ENCODE results near the gene ANXA4.

Gene ANXA4

GRCh38 chr2:69789175-69789721 is 47.3 kb downstream of the ANXA4 start:
- H3K4me3 ChIP-seq (replicated peaks; ENCODE audit: insufficient read depth, low read length): no peak overlapping the region
- no peak for DNase-seq (ENCODE audit: low read depth in 1 of 2, low spot score in 1 of 2)
- H3K27me3 ChIP-seq (ENCODE audit: insufficient read depth, poor library complexity, severe bottlenecking): no peaks in the 10 kb centered on the region
- no peak overlapping the region for H3K27ac ChIP-seq (replicated peaks)
- TF ChIP-seq CTCF (IDR thresholded peaks at IDR 0.05; ENCODE audit: insufficient read depth, low read length) (no peak), POLR2AphosphoS5 (IDR thresholded peaks at IDR 0.05; ENCODE audit: low read depth) (no peak), SPI1 (IDR thresholded peaks at IDR 0.05; ENCODE audit: borderline replicate concordance, low read depth) (no peak), GABPA (IDR thresholded peaks at IDR 0.05; ENCODE audit: low read depth) (no peak), REST (IDR thresholded peaks at IDR 0.05; ENCODE audit: insufficient replicate concordance, low read depth) (no peak)

GRCh38 chr2:69789772-69790600 is 48.1 kb downstream of the ANXA4 start:
- no peak for DNase-seq (ENCODE audit: low read depth in 1 of 2, low spot score in 1 of 2)
- TF ChIP-seq SPI1 (IDR thresholded peaks at IDR 0.05; ENCODE audit: borderline replicate concordance, low read depth) (no peak), POLR2AphosphoS5 (IDR thresholded peaks at IDR 0.05; ENCODE audit: low read depth) (no peak), GABPA (IDR thresholded peaks at IDR 0.05; ENCODE audit: low read depth) (no peak), CTCF (IDR thresholded peaks at IDR 0.05; ENCODE audit: insufficient read depth, low read length) (no peak)
- Histone ChIP-seq H3K27me3 (ENCODE audit: insufficient read depth, poor library complexity, severe bottlenecking) (no peaks in the 10 kb centered on the region), H3K27ac (replicated peaks) (no peak overlapping the region), H3K4me3 (replicated peaks; ENCODE audit: insufficient read depth, low read length) (no peak overlapping the region)

- Histone ChIP-seq H3K27ac (replicated peaks) (no peak overlapping the region), H3K27me3 (ENCODE audit: insufficient read depth, poor library complexity, severe bottlenecking) (no peaks in the 10 kb centered on the region), H3K4me3 (replicated peaks; ENCODE audit: insufficient read depth, low read length) (no peak overlapping the region)
- DNase-seq (ENCODE audit: low read depth in 1 of 2, low spot score in 1 of 2): no peak
- TF ChIP-seq CTCF (IDR thresholded peaks at IDR 0.05; ENCODE audit: insufficient read depth, low read length) (no peak), GABPA (IDR thresholded peaks at IDR 0.05; ENCODE audit: low read depth) (no peak), REST (IDR thresholded peaks at IDR 0.05; ENCODE audit: insufficient replicate concordance, low read depth) (no peak), SPI1 (IDR thresholded peaks at IDR 0.05; ENCODE audit: borderline replicate concordance, low read depth) (no peak), POLR2AphosphoS5 (IDR thresholded peaks at IDR 0.05; ENCODE audit: low read depth) (no peak)
These were observed 48.6 kb downstream of the ANXA4 start for GRCh38 chr2:69790601-69790959.
